ENCODE data around the gene FGF11.

The FGF11 gene

GRCh38 chr17:7415784-7416183 is 23.5 kb upstream of the FGF11 start:
- H3K4me3 ChIP-seq (replicated peaks; ENCODE audit: low read depth, low read length): no peak overlapping the region
- no peak for DNase-seq (ENCODE audit: extremely low read depth, insufficient read length)
- no peak for TF ChIP-seq CTCF (IDR thresholded peaks at IDR 0.05; ENCODE audit: insufficient read depth, low read length, poor library complexity, severe bottlenecking)
- H3K36me3 ChIP-seq (ENCODE audit: control insufficient read depth, insufficient read depth, low read length): no peaks in the 10 kb centered on the region
- peaks cover 2% of the 10 kb centered on the region; the same call in 1 of the 2 replicates for H3K27me3 ChIP-seq (replicated peaks; ENCODE audit: control insufficient read depth, insufficient read depth, low read length)

GRCh38 chr17:7416323-7416722 is 23.0 kb upstream of the FGF11 start:
- TF ChIP-seq CTCF (IDR thresholded peaks at IDR 0.05; ENCODE audit: insufficient read depth, low read length, poor library complexity, severe bottlenecking): peak; percentile 6
- peaks cover 2% of the 10 kb centered on the region; the same call in 1 of the 2 replicates for H3K27me3 ChIP-seq (replicated peaks; ENCODE audit: control insufficient read depth, insufficient read depth, low read length)

GRCh38 chr17:7417056-7417655 is 22.2 kb upstream of the FGF11 start:
- H3K27me3 ChIP-seq (replicated peaks; ENCODE audit: control insufficient read depth, insufficient read depth, low read length): peaks cover 2% of the 10 kb centered on the region; the same call in 1 of the 2 replicates
- H3K36me3 ChIP-seq (ENCODE audit: control insufficient read depth, insufficient read depth, low read length): no peaks in the 10 kb centered on the region
- no peak for DNase-seq (ENCODE audit: extremely low read depth, insufficient read length)
- no peak for TF ChIP-seq CTCF (IDR thresholded peaks at IDR 0.05; ENCODE audit: insufficient read depth, low read length, poor library complexity, severe bottlenecking)
- no peak overlapping the region for H3K4me3 ChIP-seq (replicated peaks; ENCODE audit: low read depth, low read length)

More at GRCh38 chr17:7416323-7416722, 23.0 kb upstream of the FGF11 start:
- Histone ChIP-seq H3K36me3 (ENCODE audit: control insufficient read depth, insufficient read depth, low read length) (no peaks in the 10 kb centered on the region), H3K4me3 (replicated peaks; ENCODE audit: low read depth, low read length) (no peak overlapping the region)
- DNase-seq (ENCODE audit: extremely low read depth, insufficient read length): no peak

- H3K4me3 ChIP-seq (replicated peaks; ENCODE audit: low read depth, low read length): no peak overlapping the region
- peaks cover 2% of the 10 kb centered on the region; the same call in 1 of the 2 replicates for H3K27me3 ChIP-seq (replicated peaks; ENCODE audit: control insufficient read depth, insufficient read depth, low read length)
- no peak for TF ChIP-seq CTCF (IDR thresholded peaks at IDR 0.05; ENCODE audit: insufficient read depth, low read length, poor library complexity, severe bottlenecking)
- DNase-seq (ENCODE audit: extremely low read depth, insufficient read length): no peak
- no peaks in the 10 kb centered on the region for H3K36me3 ChIP-seq (ENCODE audit: control insufficient read depth, insufficient read depth, low read length)
Measured at GRCh38 chr17:7418472-7419152, 20.7 kb upstream of the FGF11 start.

- no peak within 1 kb of the TSS for H3K4me3 ChIP-seq (replicated peaks; ENCODE audit: low read depth, low read length)
- no peak for TF ChIP-seq CTCF (IDR thresholded peaks at IDR 0.05; ENCODE audit: insufficient read depth, low read length, poor library complexity, severe bottlenecking)
- peaks cover 2% of the 10 kb centered on the region; the same call in 1 of the 2 replicates for H3K27me3 ChIP-seq (replicated peaks; ENCODE audit: control insufficient read depth, insufficient read depth, low read length)
- H3K36me3 ChIP-seq (ENCODE audit: control insufficient read depth, insufficient read depth, low read length): no peaks in the 10 kb centered on the region
- DNase-seq (ENCODE audit: extremely low read depth, insufficient read length): no peak
Measured at GRCh38 chr17:7419819-7420610, 19.3 kb upstream of the FGF11 start, which contains the start of gene SPEM1. Gene SPEM1, plus strand, starts transcription at chr17:7420324. Its CDS starts 61 bp downstream, at chr17:7420385.
